ENCODE data around the gene TMEM120B.

The TMEM120B gene

GRCh38 chr12:121812320-121812871, 99.8 kb downstream of the TMEM120B start (continued):
- TF ChIP-seq ZBTB49 (tag by site-specific recombination; IDR thresholded peaks at IDR 0.05; ENCODE audit: low read depth) (no peak), ZBTB21 (tag by site-specific recombination; IDR thresholded peaks at IDR 0.05) (no peak), ZBTB48 (tag by site-specific recombination; IDR thresholded peaks at IDR 0.05) (no peak), ZBTB10 (tag by site-specific recombination; IDR thresholded peaks at IDR 0.05) (peak; percentile 79), ZBTB11 (tag by site-specific recombination; conservative IDR thresholded peaks at IDR 0.05; ENCODE audit: low read depth) (no peak), ZNF692 (tag by site-specific recombination; IDR thresholded peaks at IDR 0.05) (peak; percentile 39; the same call in 1 of the 2 replicates), ZNF777 (tag by site-specific recombination; IDR thresholded peaks at IDR 0.05; ENCODE audit: borderline replicate concordance) (no peak), SP7 (tag by site-specific recombination; IDR thresholded peaks at IDR 0.05) (0 out of 2 replicates have a peak, but pooled peaks have one; percentile 14), GLIS1 (tag by site-specific recombination; IDR thresholded peaks at IDR 0.05) (no peak), PRDM1 (tag by site-specific recombination; IDR thresholded peaks at IDR 0.05) (no peak), MEIS1 (CRISPR knock-in tag; IDR thresholded peaks at IDR 0.05; ENCODE audit: borderline replicate concordance) (no peak), ZNF768 (tag by site-specific recombination; IDR thresholded peaks at IDR 0.05) (peak; percentile 74; the same call in 1 of the 2 replicates), SCRT2 (tag by site-specific recombination; IDR thresholded peaks at IDR 0.05) (no peak), ZNF19 (tag by site-specific recombination; IDR thresholded peaks at IDR 0.05; ENCODE audit: low read depth) (no peak), ZNF529 (tag by site-specific recombination; IDR thresholded peaks at IDR 0.05; ENCODE audit: insufficient replicate concordance) (no peak), ZNF404 (tag by site-specific recombination; IDR thresholded peaks at IDR 0.05) (no peak), ZNF785 (tag by site-specific recombination; IDR thresholded peaks at IDR 0.05) (0 out of 2 replicates have a peak, but pooled peaks have one; percentile 38), ZBTB1 (tag by site-specific recombination; IDR thresholded peaks at IDR 0.05) (no peak), ZNF354C (tag by site-specific recombination; IDR thresholded peaks at IDR 0.05; ENCODE audit: borderline replicate concordance, low read depth) (no peak), PRDM6 (tag by site-specific recombination; IDR thresholded peaks at IDR 0.05) (no peak), ZBTB6 (tag by site-specific recombination; IDR thresholded peaks at IDR 0.05) (no peak), ZNF596 (tag by site-specific recombination; IDR thresholded peaks at IDR 0.05) (no peak)

Measured in HEK293 (cell line).